ENCODE results near the gene RGPD4. TPM values are rescaled to one million over a fixed set of nuclear protein-coding genes. Genes with fewer than 3 reads are reported as not detected.
"Not testable (repeated sequence)": the region's sequence is repeated elsewhere in the genome, so short reads cannot be mapped to it uniquely, and the experiment has no call there.

RGPD4 gene
- total RNA-seq, 1 donor from 2014 or later: 0.19 TPM

- intact Hi-C loops (cut with DNase I); DNase-seq (ENCODE audit: low spot score): not testable (repeated sequence)
Measured at GRCh38 chr2:107916696-107917370, 90.1 kb downstream of the RGPD4 start.

- no peak for DNase-seq (ENCODE audit: low spot score)
- intact Hi-C loops (cut with DNase I): no loop called here
Measured at GRCh38 chr2:107927034-107927534, 100.4 kb downstream of the RGPD4 start.

GRCh38 chr2:107931412-107931811, 104.7 kb downstream of the RGPD4 start:
- intact Hi-C loops (cut with DNase I): loop anchor here (5.0 kb wide), 1 partner anchor 1294 kb away; no protein-coding TSS in a partner anchor

GRCh38 chr2:107932488-107932887, 105.8 kb downstream of the RGPD4 start:
- intact Hi-C loops (cut with DNase I): loop anchor here (5.0 kb wide), 1 partner anchor 1295 kb away; no protein-coding TSS in a partner anchor
- DNase-seq (ENCODE audit: low spot score): no peak

More at GRCh38 chr2:107931412-107931811, 104.7 kb downstream of the RGPD4 start:
- no peak for DNase-seq (ENCODE audit: low spot score)

- intact Hi-C loops (cut with DNase I): loop anchor here (5.0 kb wide), 1 partner anchor 1296 kb away; no protein-coding TSS in a partner anchor
- no peak for DNase-seq (ENCODE audit: low spot score)
Measured at GRCh38 chr2:107932979-107933378, 106.3 kb downstream of the RGPD4 start.

- intact Hi-C loops (cut with DNase I): no loop called here
- DNase-seq (ENCODE audit: low spot score): no peak
Measured at GRCh38 chr2:107936433-107937359, 110.0 kb downstream of the RGPD4 start.

Other genes starting within 250 kb of the RGPD4 start
- not detected for gene SLC5A7, start 159.6 kb downstream of the RGPD4 start, total RNA-seq